ENCODE results near the gene TASP1.

DNA sequence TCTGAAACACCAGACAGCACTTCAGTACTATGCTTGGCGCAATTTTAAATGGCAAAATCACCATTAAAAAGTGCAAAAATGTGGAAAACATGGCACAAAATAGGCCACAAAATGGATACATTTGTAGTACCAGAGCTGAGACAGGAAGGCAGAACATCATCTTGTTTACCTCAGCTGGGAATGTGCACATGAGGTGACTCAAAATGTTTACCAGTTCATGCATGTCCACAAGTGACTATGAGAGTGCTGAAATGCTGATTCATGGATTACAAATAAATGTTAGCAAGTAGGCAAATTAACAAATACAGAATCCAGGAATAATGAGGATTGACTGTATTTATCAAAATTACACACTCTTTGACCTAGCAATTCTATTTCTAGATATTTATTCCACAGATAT is 216.1 kb downstream of the TASP1 start:
- TF ChIP-seq POLR2A (IDR thresholded peaks at IDR 0.05) (no peak), CTCF (IDR thresholded peaks at IDR 0.05) (no peak), EP300 (IDR thresholded peaks at IDR 0.05) (no peak)

Measured in tibial nerve (tissue), 4 donors.